ENCODE measurements around the gene CHST3.
"Not testable (repeated sequence)": the region's sequence is repeated elsewhere in the genome, so short reads cannot be mapped to it uniquely, and the experiment has no call there.

Gene CHST3

GRCh38 chr10:72030762-72031543 lies 66.8 kb downstream of the CHST3 start:
- no peak for DNase-seq (ENCODE audit: low read depth in 2 of 2)

- no peak for DNase-seq (ENCODE audit: low read depth in 2 of 2)
Observed at GRCh38 chr10:72031706-72032105, 67.5 kb downstream of the CHST3 start.

GRCh38 chr10:72032409-72033162 lies 68.4 kb downstream of the CHST3 start:
- DNase-seq (ENCODE audit: low read depth in 2 of 2) = not testable (repeated sequence)

- no peak for DNase-seq (ENCODE audit: low read depth in 2 of 2)
Observed at GRCh38 chr10:72034040-72034499, 69.9 kb downstream of the CHST3 start.

- DNase-seq (ENCODE audit: low read depth in 2 of 2) = no peak
Observed at GRCh38 chr10:72034761-72035160, 70.6 kb downstream of the CHST3 start.

GRCh38 chr10:72035252-72035887 lies 71.2 kb downstream of the CHST3 start:
- no peak for DNase-seq (ENCODE audit: low read depth in 2 of 2)

GRCh38 chr10:72037266-72037665 lies 73.1 kb downstream of the CHST3 start:
- no peak for DNase-seq (ENCODE audit: low read depth in 2 of 2)

GRCh38 chr10:72037811-72038210 lies 73.6 kb downstream of the CHST3 start:
- DNase-seq (ENCODE audit: low read depth in 2 of 2) = no peak

- DNase-seq (ENCODE audit: low read depth in 2 of 2) = no peak
Observed at GRCh38 chr10:72038458-72039001, 74.3 kb downstream of the CHST3 start.

GRCh38 chr10:72039377-72039776 lies 75.2 kb downstream of the CHST3 start:
- no peak for DNase-seq (ENCODE audit: low read depth in 2 of 2)

GRCh38 chr10:72041491-72041890 lies 77.3 kb downstream of the CHST3 start:
- DNase-seq (ENCODE audit: low read depth in 2 of 2) = no peak

- no peak for DNase-seq (ENCODE audit: low read depth in 2 of 2)
Observed at GRCh38 chr10:72043016-72043834, 79.0 kb downstream of the CHST3 start.

- DNase-seq (ENCODE audit: low read depth in 2 of 2) = no peak
Observed at GRCh38 chr10:72044417-72045041, 80.3 kb downstream of the CHST3 start.

- no peak for DNase-seq (ENCODE audit: low read depth in 2 of 2)
Observed at GRCh38 chr10:72045586-72045985, 81.4 kb downstream of the CHST3 start.

- peak; percentile 82 to 84 for DNase-seq (ENCODE audit: low read depth in 2 of 2)
Observed at GRCh38 chr10:72048450-72049124, 84.4 kb downstream of the CHST3 start.

GRCh38 chr10:72049472-72049871 lies 85.3 kb downstream of the CHST3 start:
- DNase-seq (ENCODE audit: low read depth in 2 of 2) = no peak

- DNase-seq (ENCODE audit: low read depth in 2 of 2) = no peak
Observed at GRCh38 chr10:72049969-72050781, 86.0 kb downstream of the CHST3 start.

- no peak for DNase-seq (ENCODE audit: low read depth in 2 of 2)
Observed at GRCh38 chr10:72050873-72051272, 86.7 kb downstream of the CHST3 start.

- DNase-seq (ENCODE audit: low read depth in 2 of 2) = no peak
Observed at GRCh38 chr10:72053690-72054089, 89.5 kb downstream of the CHST3 start.

Measured in fibroblast of skin of left quadriceps (primary cell).